NT2/D1 (cell line): ENCODE measurements around the gene MALAT1.

Experiments
- SUZ12 ChIP-seq: IDR thresholded peaks from 2 replicates; pipeline ENCODE4 v1.6.1; 2011; ENCODE audit not compliant: insufficient read length, insufficient read depth; ENCODE audit errors: extremely low read depth
- YY1 ChIP-seq: IDR thresholded peaks from 2 replicates; pipeline ENCODE4 v1.6.1; 2011; ENCODE audit not compliant: insufficient read length, insufficient read depth
- ZNF274 ChIP-seq: IDR thresholded peaks from 2 replicates; pipeline ENCODE4 v1.6.1; 2011; ENCODE audit warnings: mild to moderate bottlenecking, low read depth, low read length

DNA sequence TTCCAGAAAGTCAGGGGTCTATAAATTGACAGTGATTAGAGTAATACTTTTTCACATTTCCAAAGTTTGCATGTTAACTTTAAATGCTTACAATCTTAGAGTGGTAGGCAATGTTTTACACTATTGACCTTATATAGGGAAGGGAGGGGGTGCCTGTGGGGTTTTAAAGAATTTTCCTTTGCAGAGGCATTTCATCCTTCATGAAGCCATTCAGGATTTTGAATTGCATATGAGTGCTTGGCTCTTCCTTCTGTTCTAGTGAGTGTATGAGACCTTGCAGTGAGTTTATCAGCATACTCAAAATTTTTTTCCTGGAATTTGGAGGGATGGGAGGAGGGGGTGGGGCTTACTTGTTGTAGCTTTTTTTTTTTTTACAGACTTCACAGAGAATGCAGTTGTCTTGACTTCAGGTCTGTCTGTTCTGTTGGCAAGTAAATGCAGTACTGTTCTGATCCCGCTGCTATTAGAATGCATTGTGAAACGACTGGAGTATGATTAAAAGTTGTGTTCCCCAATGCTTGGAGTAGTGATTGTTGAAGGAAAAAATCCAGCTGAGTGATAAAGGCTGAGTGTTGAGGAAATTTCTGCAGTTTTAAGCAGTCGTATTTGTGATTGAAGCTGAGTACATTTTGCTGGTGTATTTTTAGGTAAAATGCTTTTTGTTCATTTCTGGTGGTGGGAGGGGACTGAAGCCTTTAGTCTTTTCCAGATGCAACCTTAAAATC lies 5.3 kb downstream of the MALAT1 start:
- no peak for TF ChIP-seq YY1
- TF ChIP-seq SUZ12, result no peak
- TF ChIP-seq ZNF274, result no peak
